IMR-90 (cell line): ENCODE data around the gene SEPHS1. TPM values are rescaled to one million over a fixed set of nuclear protein-coding genes. Genes with fewer than 3 reads are reported as not detected.

Experiments
- ATAC-seq: fragments of 200-7000 bp; cut with Tn5 transposase; 2 replicates; pipeline ENCODE4 v1.9.1; 2020; ENCODE audit warnings: low read depth, mild to moderate bottlenecking, moderate library complexity
- BruUV-seq: library from RNA; stranded (reverse); fragments of 400-500 nt; replicated peaks from 2 replicates; lab custom pipeline; 2021; lab: Mats Ljungman, UMichigan
- CTCF ChIA-PET: fragments of 300-600 bp; formaldehyde crosslinking; extraction: SDS; loops from one replicate; lab custom pipeline; 2021; ENCODE audit warnings: antibody characterized with exemption; lab: Yijun Ruan, JAX
- POLR2A ChIA-PET: fragments of 300-600 bp; sonication (Branson Sonifier 250); formaldehyde crosslinking; loops from one replicate; lab custom pipeline; 2022; ENCODE audit warnings: antibody characterized with exemption; ENCODE audit not compliant: unreplicated experiment; lab: Charles Lee
- DNase-seq: peaks from one replicate; pipeline ENCODE4 v3.0.0; 2013
- H2AFZ ChIP-seq: replicated peaks from 2 replicates; pipeline ENCODE3; 2013; ENCODE audit warnings: low read length, mild to moderate bottlenecking; ENCODE audit not compliant: poor library complexity
- H2AK5ac ChIP-seq: 2 replicates; pipeline ENCODE4 v1.6.1; 2013; ENCODE audit warnings: low read depth, low read length, inconsistent platforms
- H2AK9ac ChIP-seq: replicated peaks from 2 replicates; pipeline ENCODE3; 2013; ENCODE audit warnings: mild to moderate bottlenecking, low read depth, low read length, moderate library complexity; ENCODE audit not compliant: poor library complexity
- H2BK120ac ChIP-seq: 2 replicates; pipeline ENCODE4 v1.6.1; 2013; ENCODE audit warnings: low read depth, low read length, inconsistent platforms
- H2BK15ac ChIP-seq: 3 replicates; pipeline ENCODE4 v1.6.1; 2013; ENCODE audit warnings: low read depth, low read length, inconsistent platforms
- H2BK20ac ChIP-seq: 2 replicates; pipeline ENCODE4 v1.6.1; 2013; ENCODE audit warnings: low read depth, mild to moderate bottlenecking, inconsistent platforms, low read length, moderate library complexity
- H2BK5ac ChIP-seq: 2 replicates; pipeline ENCODE4 v1.6.1; 2013; ENCODE audit warnings: mild to moderate bottlenecking, low read depth, low read length, inconsistent platforms; ENCODE audit not compliant: poor library complexity, severe bottlenecking
- H3K14ac ChIP-seq: replicated peaks from 2 replicates; pipeline ENCODE4 v1.6.1; 2013; ENCODE audit warnings: low read depth, low read length, inconsistent platforms
- H3K18ac ChIP-seq: 2 replicates; pipeline ENCODE4 v1.6.1; 2013; ENCODE audit warnings: low read depth, low read length, control low read depth
- H3K23ac ChIP-seq: 2 replicates; pipeline ENCODE4 v1.6.1; 2013; ENCODE audit warnings: low read depth, low read length, inconsistent platforms
- H3K27ac ChIP-seq: 2 replicates; pipeline ENCODE4 v1.5.1; 2013; ENCODE audit warnings: mild to moderate bottlenecking, control low read depth, low read length; ENCODE audit not compliant: insufficient read depth
- H3K27me3 ChIP-seq: 2 replicates; pipeline ENCODE4 v1.6.1; 2013; ENCODE audit warnings: low read length; ENCODE audit not compliant: control insufficient read depth, insufficient read depth
- H3K36me3 ChIP-seq: 2 replicates; pipeline ENCODE4 v1.6.1; 2013; ENCODE audit warnings: low read length, mixed read lengths; ENCODE audit not compliant: control insufficient read depth, insufficient read depth
- H3K4ac ChIP-seq: 2 replicates; pipeline ENCODE4 v1.6.1; 2013; ENCODE audit warnings: low read depth, low read length, inconsistent platforms
- H3K4me1 ChIP-seq: 2 replicates; pipeline ENCODE4 v1.6.1; 2013; ENCODE audit warnings: low read length, mixed read lengths; ENCODE audit not compliant: control insufficient read depth, insufficient read depth
- H3K4me2 ChIP-seq: 2 replicates; pipeline ENCODE4 v1.6.1; 2013; ENCODE audit warnings: low read depth, mild to moderate bottlenecking, control low read depth, low read length, moderate library complexity
- H3K4me3 ChIP-seq: 2 replicates; pipeline ENCODE4 v1.5.1; 2013; ENCODE audit warnings: low read depth, mild to moderate bottlenecking, control low read depth, low read length, moderate library complexity; ENCODE audit not compliant: insufficient read depth
- H3K56ac ChIP-seq: 2 replicates; pipeline ENCODE4 v1.6.1; 2013; ENCODE audit warnings: low read length, inconsistent platforms; ENCODE audit not compliant: insufficient read depth; ENCODE audit errors: extremely low read depth
- H3K79me1 ChIP-seq, 2 experiments: 2 replicates each; pipeline ENCODE4 v1.6.1; 2013; ENCODE audit warnings: low read length in 2 of 2, inconsistent platforms in 1 of 2, low read depth in 1 of 2
- H3K9ac ChIP-seq: 2 replicates; pipeline ENCODE4 v1.6.1; 2013; ENCODE audit warnings: low read depth, low read length, control low read depth
- H3K9me1 ChIP-seq: 2 replicates; pipeline ENCODE4 v1.6.1; 2013; ENCODE audit warnings: low read length, inconsistent platforms; ENCODE audit not compliant: insufficient read depth
- H3K9me3 ChIP-seq: 2 replicates; pipeline ENCODE4 v1.6.1; 2013; ENCODE audit warnings: low read length; ENCODE audit not compliant: control insufficient read depth, insufficient read depth
- H4K20me1 ChIP-seq: 2 replicates; pipeline ENCODE4 v1.6.1; 2013; ENCODE audit warnings: low read length, inconsistent platforms; ENCODE audit not compliant: insufficient read depth
- H4K5ac ChIP-seq: 2 replicates; pipeline ENCODE4 v1.6.1; 2013; ENCODE audit warnings: mild to moderate bottlenecking, low read depth, low read length, control low read depth
- H4K8ac ChIP-seq, 2 experiments: 2 replicates each; pipeline ENCODE4 v1.6.1; 2013; ENCODE audit warnings: low read depth in 2 of 2, low read length in 2 of 2, control low read depth in 1 of 2, inconsistent platforms in 1 of 2
- H4K91ac ChIP-seq: 2 replicates; pipeline ENCODE4 v1.6.1; 2013; ENCODE audit warnings: low read depth, low read length, inconsistent platforms; ENCODE audit not compliant: insufficient read depth
- CEBPB ChIP-seq: IDR thresholded peaks from 2 replicates; pipeline ENCODE4 v1.6.1; 2012; ENCODE audit warnings: low read depth, low read length, improper control_type of control experiment
- MAFK ChIP-seq: IDR thresholded peaks from 2 replicates; pipeline ENCODE4 v1.6.1; 2012; ENCODE audit warnings: low read depth, low read length, improper control_type of control experiment
- NFE2L2 ChIP-seq: fragments of 150-350 bp; IDR thresholded peaks from 2 replicates; pipeline ENCODE4 v1.6.1; 2016; ENCODE audit warnings: low read depth, mild to moderate bottlenecking, low read length
- RFX5 ChIP-seq: IDR thresholded peaks from 2 replicates; pipeline ENCODE4 v1.8.0; 2012; ENCODE audit warnings: low read depth, mild to moderate bottlenecking, low read length, moderate library complexity
- dilution Hi-C: fragments of 300-500 bp; cut with HindIII; formaldehyde crosslinking; loops from one replicate; pipeline ENCODE4 v1.14.3; 2018; ENCODE audit warnings: low sequenced_read_pairs; ENCODE audit not compliant: unreplicated experiment
- in situ Hi-C: fragments of 300-500 bp; cut with MboI; formaldehyde crosslinking; loops from 3 replicates; pipeline ENCODE4 v1.14.3; 2019; ENCODE audit warnings: low sequenced_read_pairs, inconsistent platforms, mixed read lengths
- intact Hi-C: fragments of 100-400 bp; cut with micrococcal nuclease; formaldehyde crosslinking; loops from 2 replicates; pipeline ENCODE4 v1.10.0; 2022
- polyA plus RNA-seq, 3 experiments: library from polyadenylated mRNA; depleted of rRNA; stranded (reverse); fragments of >200 nt; gene quantifications; 2 replicates each; pipeline ENCODE4 v1.2.3, GENCODE V29; 2012; ENCODE audit warnings: low replicate concordance in 1 of 3
- total RNA-seq: library from RNA; depleted of rRNA; stranded (reverse); fragments of >200 nt; gene quantifications from 2 replicates; pipeline ENCODE4 v1.2.3, GENCODE V29; 2012

SEPHS1 gene
- total and polyA plus RNA-seq, 2 of the 4 experiments (the other 2 are of a cell fraction) = 39.4 to 69.4 TPM

DNA sequence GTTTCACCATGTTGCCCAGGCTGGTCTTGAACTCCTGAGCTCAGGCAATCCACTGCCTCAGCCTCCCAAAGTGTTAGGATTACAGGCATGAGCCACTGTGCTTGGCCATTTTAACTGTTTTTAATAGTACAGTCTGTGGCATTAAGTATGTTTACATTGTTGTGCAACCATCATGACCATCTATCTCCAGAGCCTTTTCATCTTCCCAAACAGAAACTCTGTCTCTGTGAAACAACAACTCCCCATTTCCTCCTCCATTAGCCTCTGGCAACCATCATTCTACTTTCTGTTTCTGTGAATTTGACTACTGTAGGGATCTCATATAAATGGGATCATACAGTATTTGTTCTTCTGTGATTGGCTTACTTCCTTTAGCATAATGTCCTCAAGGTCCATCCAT, 48.3 kb upstream of the SEPHS1 start:
- H3K4me3 ChIP-seq = no peak overlapping the region
- H4K91ac ChIP-seq = no peak overlapping the region
- dilution Hi-C loops (no loop called here), intact Hi-C loops (no loop called here), in situ Hi-C loops (no loop called here)
- TF ChIP-seq CEBPB (peak; percentile 29; the same call in 1 of the 2 replicates), RFX5 (no peak), MAFK (no peak), NFE2L2 (no peak)
- H2AK9ac ChIP-seq = no peak overlapping the region
- H3K9ac ChIP-seq = no peak overlapping the region
- no peak overlapping the region for H3K14ac ChIP-seq
- no TSS peak for BruUV-seq
- no peak overlapping the region for H2BK15ac ChIP-seq
- H3K4me1 ChIP-seq = no peaks in the 10 kb centered on the region
- H3K18ac ChIP-seq = no peak overlapping the region
- H2BK120ac ChIP-seq = no peak overlapping the region
- no peak overlapping the region for H4K8ac ChIP-seq
- H4K5ac ChIP-seq = no peak overlapping the region
- H3K4ac ChIP-seq = no peak overlapping the region
- H3K9me3 ChIP-seq = 0 out of 2 replicates have a peak, but pooled peaks cover 2% of the 10 kb centered on the region
- no peaks in the 10 kb centered on the region for H4K20me1 ChIP-seq
- H3K36me3 ChIP-seq = no peaks in the 10 kb centered on the region
- no peak overlapping the region for H3K56ac ChIP-seq
- H2BK20ac ChIP-seq = no peak overlapping the region
- CTCF ChIA-PET = no interaction called here
- no peak for DNase-seq
- H3K23ac ChIP-seq = no peak overlapping the region
- no peaks in the 10 kb centered on the region for H3K79me1 ChIP-seq
- ATAC-seq = peak; percentile 44; the same call in 1 of the 2 replicates
- no peak overlapping the region for H2AFZ ChIP-seq
- no peak overlapping the region for H3K27ac ChIP-seq
- POLR2A ChIA-PET = no interaction called here
- no peak overlapping the region for H2AK5ac ChIP-seq
- H3K27me3 ChIP-seq = peaks cover 14% of the 10 kb centered on the region
- H2BK5ac ChIP-seq = no peak overlapping the region
- no peaks in the 10 kb centered on the region for H3K9me1 ChIP-seq
- H3K4me2 ChIP-seq = no peak overlapping the region
